ENCODE measurements around the gene PSENEN.

GRCh38 chr19:35777961-35778360, 32.5 kb downstream of the PSENEN start:
- no peak for TF ChIP-seq CTCF (IDR thresholded peaks at IDR 0.05 in 4 of 5, conservative IDR thresholded peaks at IDR 0.05 in 1 of 5)
- TF ChIP-seq POLR2A (IDR thresholded peaks at IDR 0.05): no peak

Measured in gastrocnemius medialis (tissue), 4 donors.